Measurements from ENCODE around the gene ABCG8.

DNA sequence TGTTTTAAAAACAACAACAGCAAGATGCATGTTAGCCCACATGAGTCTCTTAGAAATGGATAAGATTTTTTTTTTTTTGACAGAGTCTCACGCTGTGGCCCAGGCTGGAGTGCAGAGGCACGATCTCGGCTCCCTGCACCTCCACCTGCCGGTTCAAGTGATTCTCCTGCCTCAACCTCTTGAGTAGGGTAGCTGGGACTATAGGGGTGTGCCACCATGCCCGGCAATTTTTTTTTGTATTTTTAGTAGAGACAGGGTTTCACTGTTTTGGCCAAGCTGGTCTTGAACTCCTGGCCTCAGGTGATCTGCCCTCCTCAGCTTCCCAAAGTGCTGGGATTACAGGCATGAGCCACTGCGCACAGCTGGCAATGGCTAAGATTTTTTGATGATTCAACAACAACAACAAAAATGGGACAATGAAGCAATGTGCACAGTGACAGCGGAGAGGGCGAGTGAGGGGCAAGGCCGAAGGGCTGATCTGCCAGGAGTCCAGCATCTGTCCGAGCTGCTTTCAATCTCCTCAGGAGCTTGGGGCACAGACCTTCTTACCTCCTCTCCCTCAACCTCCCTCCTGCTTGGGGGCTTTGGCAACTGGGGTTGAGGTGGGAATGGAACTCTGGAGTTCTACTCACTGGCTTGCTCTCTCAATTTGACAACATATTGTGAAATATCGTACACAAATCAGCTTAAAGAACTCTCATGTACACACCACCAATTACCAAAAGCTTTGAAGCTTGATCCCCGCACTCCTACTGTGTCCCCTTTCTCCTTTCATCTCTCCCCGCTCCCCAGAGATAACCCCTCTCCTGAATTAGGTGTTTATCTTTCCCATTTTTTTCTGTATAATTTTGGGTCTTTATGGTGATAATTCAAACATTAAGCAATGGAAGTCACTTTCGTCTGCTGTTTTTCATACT is 3.4 kb downstream of the ABCG8 start:
- TF ChIP-seq POLR2A (IDR thresholded peaks at IDR 0.05; ENCODE audit: low read depth) = no peak
- TF ChIP-seq, protein P1, sequence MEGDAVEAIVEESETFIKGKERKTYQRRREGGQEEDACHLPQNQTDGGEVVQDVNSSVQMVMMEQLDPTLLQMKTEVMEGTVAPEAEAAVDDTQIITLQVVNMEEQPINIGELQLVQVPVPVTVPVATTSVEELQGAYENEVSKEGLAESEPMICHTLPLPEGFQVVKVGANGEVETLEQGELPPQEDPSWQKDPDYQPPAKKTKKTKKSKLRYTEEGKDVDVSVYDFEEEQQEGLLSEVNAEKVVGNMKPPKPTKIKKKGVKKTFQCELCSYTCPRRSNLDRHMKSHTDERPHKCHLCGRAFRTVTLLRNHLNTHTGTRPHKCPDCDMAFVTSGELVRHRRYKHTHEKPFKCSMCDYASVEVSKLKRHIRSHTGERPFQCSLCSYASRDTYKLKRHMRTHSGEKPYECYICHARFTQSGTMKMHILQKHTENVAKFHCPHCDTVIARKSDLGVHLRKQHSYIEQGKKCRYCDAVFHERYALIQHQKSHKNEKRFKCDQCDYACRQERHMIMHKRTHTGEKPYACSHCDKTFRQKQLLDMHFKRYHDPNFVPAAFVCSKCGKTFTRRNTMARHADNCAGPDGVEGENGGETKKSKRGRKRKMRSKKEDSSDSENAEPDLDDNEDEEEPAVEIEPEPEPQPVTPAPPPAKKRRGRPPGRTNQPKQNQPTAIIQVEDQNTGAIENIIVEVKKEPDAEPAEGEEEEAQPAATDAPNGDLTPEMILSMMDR (IDR thresholded peaks at IDR 0.05) = no peak

All from esophagus muscularis mucosa (tissue), 3 donors.